ENCODE data around the gene CNOT9.
"Not testable (repeated sequence)": the region's sequence is repeated elsewhere in the genome, so short reads cannot be mapped to it uniquely, and the experiment has no call there.

The CNOT9 gene

GRCh38 chr2:218568190-218569037 lies at the start of gene CNOT9, which contains the start of gene USP37:
TSS of gene CNOT9 (plus strand) at chr2:218568839. CDS start at chr2:218568955, 116 bp downstream.
TSS of gene USP37 (minus strand) at chr2:218568351. CDS start at chr2:218558653, 9,698 bp downstream.
- peak within 1 kb of the TSS; percentile 86 for H3K4me3 ChIP-seq (ENCODE audit: control insufficient read depth, low read depth, low read length)
- TF ChIP-seq, protein P1, sequence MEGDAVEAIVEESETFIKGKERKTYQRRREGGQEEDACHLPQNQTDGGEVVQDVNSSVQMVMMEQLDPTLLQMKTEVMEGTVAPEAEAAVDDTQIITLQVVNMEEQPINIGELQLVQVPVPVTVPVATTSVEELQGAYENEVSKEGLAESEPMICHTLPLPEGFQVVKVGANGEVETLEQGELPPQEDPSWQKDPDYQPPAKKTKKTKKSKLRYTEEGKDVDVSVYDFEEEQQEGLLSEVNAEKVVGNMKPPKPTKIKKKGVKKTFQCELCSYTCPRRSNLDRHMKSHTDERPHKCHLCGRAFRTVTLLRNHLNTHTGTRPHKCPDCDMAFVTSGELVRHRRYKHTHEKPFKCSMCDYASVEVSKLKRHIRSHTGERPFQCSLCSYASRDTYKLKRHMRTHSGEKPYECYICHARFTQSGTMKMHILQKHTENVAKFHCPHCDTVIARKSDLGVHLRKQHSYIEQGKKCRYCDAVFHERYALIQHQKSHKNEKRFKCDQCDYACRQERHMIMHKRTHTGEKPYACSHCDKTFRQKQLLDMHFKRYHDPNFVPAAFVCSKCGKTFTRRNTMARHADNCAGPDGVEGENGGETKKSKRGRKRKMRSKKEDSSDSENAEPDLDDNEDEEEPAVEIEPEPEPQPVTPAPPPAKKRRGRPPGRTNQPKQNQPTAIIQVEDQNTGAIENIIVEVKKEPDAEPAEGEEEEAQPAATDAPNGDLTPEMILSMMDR (IDR thresholded peaks at IDR 0.05; ENCODE audit: control insufficient read depth, insufficient read depth, low read depth, low read length, missing control alignments): no peak
- DNase-seq (ENCODE audit: low read depth): peak; percentile 86

- TF ChIP-seq, protein P1 (IDR thresholded peaks at IDR 0.05; ENCODE audit: control insufficient read depth, insufficient read depth, low read depth, low read length, missing control alignments): no peak
- H3K4me3 ChIP-seq (ENCODE audit: control insufficient read depth, low read depth, low read length): no peak overlapping the region
- no peak for DNase-seq (ENCODE audit: low read depth)
Measured at GRCh38 chr2:218518876-218519275, 49.8 kb upstream of the CNOT9 start.

- TF ChIP-seq, protein P1 (IDR thresholded peaks at IDR 0.05; ENCODE audit: control insufficient read depth, insufficient read depth, low read depth, low read length, missing control alignments): no peak
- H3K4me3 ChIP-seq (ENCODE audit: control insufficient read depth, low read depth, low read length): no peak overlapping the region
- DNase-seq (ENCODE audit: low read depth): no peak
Measured at GRCh38 chr2:218523651-218524050, 45.0 kb upstream of the CNOT9 start.

DNA sequence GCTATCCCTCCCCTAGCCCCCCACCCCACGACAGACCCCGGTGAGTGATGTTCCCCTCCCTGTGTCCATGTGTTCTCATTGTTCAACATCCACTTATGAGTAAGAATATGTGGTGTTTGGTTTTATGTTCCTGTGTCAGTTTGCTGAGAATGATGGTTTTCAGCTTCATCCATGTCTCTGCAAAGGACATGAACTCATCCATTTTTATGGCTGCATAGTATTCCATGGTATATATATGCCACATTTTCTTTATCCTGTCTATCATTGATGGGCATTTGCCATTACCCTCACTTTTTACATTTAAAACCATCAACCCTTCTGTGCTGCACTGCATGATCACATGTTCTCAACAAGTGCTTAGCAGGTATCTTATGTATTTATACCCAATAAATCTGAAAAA lies 40.2 kb upstream of the CNOT9 start:
- H3K4me3 ChIP-seq (ENCODE audit: control insufficient read depth, low read depth, low read length); DNase-seq (ENCODE audit: low read depth): not testable (repeated sequence)

DNA sequence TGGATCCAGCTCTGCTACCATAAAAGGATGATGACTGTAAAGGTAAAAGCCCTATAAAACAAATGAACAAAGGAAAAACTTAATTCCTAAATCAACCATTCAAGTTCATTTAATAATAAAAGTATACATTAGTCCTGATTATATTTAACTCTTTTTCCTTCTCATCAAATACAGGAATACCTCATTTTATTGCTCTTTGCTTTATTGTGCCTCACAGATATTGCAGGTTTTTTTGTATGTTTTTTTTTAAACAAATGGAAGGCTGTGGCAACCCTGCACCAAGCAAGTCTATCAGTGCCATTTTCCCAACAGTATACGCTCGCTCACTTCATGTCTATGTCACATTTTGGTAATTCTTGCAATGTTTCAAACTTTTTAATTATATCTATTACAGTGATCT lies 38.6 kb upstream of the CNOT9 start:
- no peak for DNase-seq (ENCODE audit: low read depth)
- TF ChIP-seq, protein P1 (IDR thresholded peaks at IDR 0.05; ENCODE audit: control insufficient read depth, insufficient read depth, low read depth, low read length, missing control alignments): no peak
- H3K4me3 ChIP-seq (ENCODE audit: control insufficient read depth, low read depth, low read length): no peak overlapping the region

- H3K4me3 ChIP-seq (ENCODE audit: control insufficient read depth, low read depth, low read length): no peak overlapping the region
- DNase-seq (ENCODE audit: low read depth): no peak
- TF ChIP-seq, protein P1 (IDR thresholded peaks at IDR 0.05; ENCODE audit: control insufficient read depth, insufficient read depth, low read depth, low read length, missing control alignments): no peak
Measured at GRCh38 chr2:218536804-218537494, 31.7 kb upstream of the CNOT9 start.

- no peak overlapping the region for H3K4me3 ChIP-seq (ENCODE audit: control insufficient read depth, low read depth, low read length)
- no peak for DNase-seq (ENCODE audit: low read depth)
- TF ChIP-seq, protein P1 (IDR thresholded peaks at IDR 0.05; ENCODE audit: control insufficient read depth, insufficient read depth, low read depth, low read length, missing control alignments): no peak
Measured at GRCh38 chr2:218540015-218540414, 28.6 kb upstream of the CNOT9 start.

Measured in AG09309 (cell line).